Measurements from ENCODE around the gene THEMIS. TPM values are rescaled to one million over a fixed set of nuclear protein-coding genes. Genes with fewer than 3 reads are reported as not detected.
"Not testable (repeated sequence)": the region's sequence is repeated elsewhere in the genome, so short reads cannot be mapped to it uniquely, and the experiment has no call there.

THEMIS gene
- total RNA-seq, 3 donors from 2014 or later = 1.2 to 2.7 (median 2.0) TPM

DNA sequence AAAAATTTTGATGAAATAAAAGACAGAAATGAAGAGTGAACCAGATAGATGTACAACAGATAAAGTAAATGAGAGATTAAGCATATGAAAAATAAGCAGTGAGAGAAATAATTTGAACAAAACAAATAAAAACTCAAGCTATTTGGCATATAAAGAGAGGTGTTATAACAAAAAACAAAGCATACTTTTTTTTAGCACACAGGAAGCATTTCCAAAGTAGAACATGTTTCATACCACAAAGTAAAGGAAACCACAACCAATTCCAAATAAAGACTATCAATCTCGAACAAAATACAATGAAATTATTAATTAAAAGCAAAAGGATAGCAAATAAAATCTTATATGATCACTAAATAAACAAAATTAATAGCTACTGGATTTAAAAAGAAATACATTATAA, 6.8 kb downstream of the THEMIS start:
- intact Hi-C loops (cut with DNase I, micrococcal nuclease) = no loop called here
- ATAC-seq (no peak), DNase-seq (no peak)
- Histone ChIP-seq H3K4me3 (no peak overlapping the region), H3K36me3 (ENCODE audit: low read depth) (no peaks in the 10 kb centered on the region), H3K4me1 (ENCODE audit: low read depth) (no peaks in the 10 kb centered on the region), H3K9me3 (no peaks in the 10 kb centered on the region)
- TF ChIP-seq, protein P1, sequence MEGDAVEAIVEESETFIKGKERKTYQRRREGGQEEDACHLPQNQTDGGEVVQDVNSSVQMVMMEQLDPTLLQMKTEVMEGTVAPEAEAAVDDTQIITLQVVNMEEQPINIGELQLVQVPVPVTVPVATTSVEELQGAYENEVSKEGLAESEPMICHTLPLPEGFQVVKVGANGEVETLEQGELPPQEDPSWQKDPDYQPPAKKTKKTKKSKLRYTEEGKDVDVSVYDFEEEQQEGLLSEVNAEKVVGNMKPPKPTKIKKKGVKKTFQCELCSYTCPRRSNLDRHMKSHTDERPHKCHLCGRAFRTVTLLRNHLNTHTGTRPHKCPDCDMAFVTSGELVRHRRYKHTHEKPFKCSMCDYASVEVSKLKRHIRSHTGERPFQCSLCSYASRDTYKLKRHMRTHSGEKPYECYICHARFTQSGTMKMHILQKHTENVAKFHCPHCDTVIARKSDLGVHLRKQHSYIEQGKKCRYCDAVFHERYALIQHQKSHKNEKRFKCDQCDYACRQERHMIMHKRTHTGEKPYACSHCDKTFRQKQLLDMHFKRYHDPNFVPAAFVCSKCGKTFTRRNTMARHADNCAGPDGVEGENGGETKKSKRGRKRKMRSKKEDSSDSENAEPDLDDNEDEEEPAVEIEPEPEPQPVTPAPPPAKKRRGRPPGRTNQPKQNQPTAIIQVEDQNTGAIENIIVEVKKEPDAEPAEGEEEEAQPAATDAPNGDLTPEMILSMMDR (IDR thresholded peaks at IDR 0.05) = no peak

DNA sequence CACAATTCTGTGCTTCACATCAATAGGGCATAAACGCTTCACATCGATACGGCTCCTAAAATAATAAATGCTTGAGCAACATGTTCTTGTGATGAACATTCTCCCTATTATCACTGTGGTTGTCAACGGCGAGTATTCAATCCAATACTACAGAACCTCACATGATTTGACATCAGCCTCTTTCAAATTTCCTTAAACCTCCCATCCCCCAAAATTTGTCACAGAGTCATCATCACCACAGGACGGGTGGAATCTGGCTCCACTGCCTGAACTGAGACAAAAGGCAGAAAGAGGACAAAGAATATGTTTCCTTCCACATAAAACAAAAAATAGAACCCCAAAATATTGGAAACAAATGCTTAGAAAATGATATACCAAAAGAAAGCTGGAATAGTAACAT, 7.3 kb downstream of the THEMIS start:
- DNase-seq (no peak), ATAC-seq (no peak)
- Histone ChIP-seq H3K4me3 (no peak overlapping the region), H3K9me3 (no peaks in the 10 kb centered on the region), H3K4me1 (ENCODE audit: low read depth) (no peaks in the 10 kb centered on the region), H3K36me3 (ENCODE audit: low read depth) (no peaks in the 10 kb centered on the region)
- TF ChIP-seq, protein P1 (IDR thresholded peaks at IDR 0.05) = no peak
- intact Hi-C loops (cut with DNase I, micrococcal nuclease) = no loop called here

DNA sequence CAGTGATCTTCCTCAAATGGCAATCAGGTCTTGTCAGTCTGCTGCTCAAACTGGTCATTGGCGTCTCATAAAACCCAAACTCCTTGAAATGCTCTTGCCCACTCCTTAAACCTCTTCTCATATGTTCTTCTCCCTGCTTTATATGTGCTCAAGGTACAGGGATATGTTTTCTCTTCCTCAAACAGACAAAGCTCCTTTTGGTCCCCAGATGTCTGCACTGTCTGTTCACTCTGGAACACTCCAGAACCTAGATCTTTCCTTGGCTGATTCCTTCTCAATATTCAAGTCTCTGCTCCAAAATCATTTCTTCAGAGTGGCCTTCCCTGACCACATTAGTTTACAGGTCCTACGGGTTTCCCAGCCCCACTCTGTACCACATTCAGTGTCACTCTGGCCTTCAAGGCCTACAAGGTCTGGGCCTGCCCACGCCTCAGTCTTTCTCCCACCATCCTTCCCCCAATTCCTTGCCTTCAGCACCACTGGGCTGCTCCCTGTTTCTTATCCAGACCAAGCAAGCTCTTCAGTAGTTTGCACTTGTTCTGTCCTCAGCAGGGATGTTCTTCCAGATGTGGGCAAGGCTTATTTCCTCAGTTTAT, 9.0 kb downstream of the THEMIS start:
- no peaks in the 10 kb centered on the region for H3K4me1 ChIP-seq (ENCODE audit: low read depth)
- intact Hi-C loops (cut with DNase I, micrococcal nuclease) = no loop called here
- H3K4me3 ChIP-seq = no peak overlapping the region
- TF ChIP-seq, protein P1 (IDR thresholded peaks at IDR 0.05) = no peak
- H3K36me3 ChIP-seq (ENCODE audit: low read depth) = no peaks in the 10 kb centered on the region
- ATAC-seq (no peak), DNase-seq (no peak)
- H3K9me3 ChIP-seq = no peaks in the 10 kb centered on the region

DNA sequence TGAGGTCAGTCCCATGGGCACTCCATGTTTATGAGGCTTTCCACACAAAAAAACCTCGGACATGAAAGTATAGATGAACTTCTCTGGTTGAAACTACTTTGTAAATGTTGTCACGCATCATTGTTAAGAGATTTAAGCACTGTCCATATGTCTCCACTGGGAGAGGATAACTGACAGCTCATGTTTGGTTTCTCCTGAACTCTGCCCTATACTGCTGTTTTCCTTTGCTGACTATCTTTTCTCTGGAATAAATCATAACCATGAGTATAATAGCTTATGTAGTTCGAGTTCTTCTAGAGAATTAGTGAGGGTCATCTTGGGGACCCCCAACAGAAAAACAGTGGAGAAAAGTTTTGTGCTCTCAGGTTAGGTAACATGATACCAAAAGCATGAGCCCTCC, 14.3 kb downstream of the THEMIS start:
- H3K36me3 ChIP-seq (ENCODE audit: low read depth) = no peaks in the 10 kb centered on the region
- H3K9me3 ChIP-seq = no peaks in the 10 kb centered on the region
- DNase-seq = no peak
- ATAC-seq = no peak
- intact Hi-C loops (cut with DNase I, micrococcal nuclease) = no loop called here
- TF ChIP-seq, protein P1 (IDR thresholded peaks at IDR 0.05) = no peak
- H3K4me3 ChIP-seq = no peak overlapping the region
- H3K4me1 ChIP-seq (ENCODE audit: low read depth) = no peaks in the 10 kb centered on the region

DNA sequence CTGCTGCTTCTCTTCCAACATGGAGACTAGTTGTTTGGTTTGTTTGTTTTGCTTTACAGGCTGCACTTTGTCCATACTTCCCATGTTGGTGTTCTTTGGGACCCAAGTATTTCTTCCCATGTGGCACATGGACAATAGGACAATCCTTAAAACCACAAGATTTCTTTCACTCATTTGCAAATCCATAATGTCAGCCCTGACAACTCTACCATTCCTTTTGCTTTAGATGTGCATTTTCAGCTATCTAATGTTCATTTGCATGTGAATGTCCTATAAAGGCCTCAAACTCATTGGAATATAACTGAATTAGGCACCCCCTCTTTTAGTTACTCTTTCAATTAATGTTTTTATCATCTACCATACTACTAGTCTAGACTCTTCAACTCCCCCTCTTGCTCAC, 16.7 kb downstream of the THEMIS start:
- intact Hi-C loops (cut with DNase I, micrococcal nuclease) = no loop called here
- DNase-seq = no peak
- TF ChIP-seq, protein P1 (IDR thresholded peaks at IDR 0.05) = no peak
- Histone ChIP-seq H3K36me3 (ENCODE audit: low read depth) (no peaks in the 10 kb centered on the region), H3K4me3 (no peak overlapping the region), H3K4me1 (ENCODE audit: low read depth) (no peaks in the 10 kb centered on the region), H3K9me3 (no peaks in the 10 kb centered on the region)
- ATAC-seq = no peak

DNA sequence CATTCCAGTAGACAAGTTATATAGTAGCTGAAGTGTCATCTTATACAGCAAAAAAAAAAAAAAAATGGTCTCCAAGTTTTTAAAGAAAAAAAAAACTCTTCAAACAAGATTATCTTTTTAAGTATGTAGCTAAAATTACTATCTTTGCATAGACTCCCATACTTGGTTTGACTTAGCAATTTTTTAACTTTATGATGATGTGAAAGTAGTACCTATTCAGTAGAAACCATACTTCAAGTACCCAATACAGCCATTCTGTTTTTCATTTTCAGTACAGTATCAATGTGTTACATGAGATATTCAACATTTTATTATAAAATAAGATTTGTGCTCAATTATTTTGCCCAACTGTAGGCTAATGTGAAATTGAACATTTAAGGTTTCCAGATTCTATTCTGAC, 18.9 kb downstream of the THEMIS start:
- H3K9me3 ChIP-seq; H3K4me1 ChIP-seq (ENCODE audit: low read depth); H3K36me3 ChIP-seq (ENCODE audit: low read depth); intact Hi-C loops (cut with DNase I, micrococcal nuclease); H3K4me3 ChIP-seq; DNase-seq; ATAC-seq: not testable (repeated sequence)

All from mucosa of descending colon (tissue), 3 donors.